ENCODE results near the gene RAB11B. TPM values are rescaled to one million over a fixed set of nuclear protein-coding genes. Genes with fewer than 3 reads are reported as not detected.
A peak's percentile ranks its signal among the peaks of the same experiment; 100 is the strongest.
"Not testable (repeated sequence)": the region's sequence is repeated elsewhere in the genome, so short reads cannot be mapped to it uniquely, and the experiment has no call there.

Gene RAB11B
- total and polyA plus RNA-seq, 8 donors = 47.7 to 116 (median 79.4) TPM

- WGBS, 5 donors = 31 to 38% (median 37%) methylated on average over 11 of the region's 11 CpGs
- Histone ChIP-seq H3K27me3 (peaks cover 0 to 65% (median 15%) of the 10 kb centered on the region in 3 donors), H3K4me3 (peak overlapping the region; percentile 49 to 53 (median 52)), H3K9me3 (no peaks in the 10 kb centered on the region), H3K4me1 (peaks cover 10 to 24% (median 14%) of the 10 kb centered on the region in 4 donors), H3K27ac (peak overlapping the region in 1 of 5 donors; percentile 33), H3K36me3 (no peaks in the 10 kb centered on the region)
- DNase-seq = no peak
- TF ChIP-seq EP300 (IDR thresholded peaks at IDR 0.05) (no peak), CTCF (IDR thresholded peaks at IDR 0.05) (no peak), POLR2A (IDR thresholded peaks at IDR 0.05) (no peak), POLR2AphosphoS5 (IDR thresholded peaks at IDR 0.05) (no peak)
- intact Hi-C loops (cut with DNase I; ENCODE audit: low total_unique reads) = no loop called here
Observed at GRCh38 chr19:8343483-8343844, 46.7 kb upstream of the RAB11B start.

DNA sequence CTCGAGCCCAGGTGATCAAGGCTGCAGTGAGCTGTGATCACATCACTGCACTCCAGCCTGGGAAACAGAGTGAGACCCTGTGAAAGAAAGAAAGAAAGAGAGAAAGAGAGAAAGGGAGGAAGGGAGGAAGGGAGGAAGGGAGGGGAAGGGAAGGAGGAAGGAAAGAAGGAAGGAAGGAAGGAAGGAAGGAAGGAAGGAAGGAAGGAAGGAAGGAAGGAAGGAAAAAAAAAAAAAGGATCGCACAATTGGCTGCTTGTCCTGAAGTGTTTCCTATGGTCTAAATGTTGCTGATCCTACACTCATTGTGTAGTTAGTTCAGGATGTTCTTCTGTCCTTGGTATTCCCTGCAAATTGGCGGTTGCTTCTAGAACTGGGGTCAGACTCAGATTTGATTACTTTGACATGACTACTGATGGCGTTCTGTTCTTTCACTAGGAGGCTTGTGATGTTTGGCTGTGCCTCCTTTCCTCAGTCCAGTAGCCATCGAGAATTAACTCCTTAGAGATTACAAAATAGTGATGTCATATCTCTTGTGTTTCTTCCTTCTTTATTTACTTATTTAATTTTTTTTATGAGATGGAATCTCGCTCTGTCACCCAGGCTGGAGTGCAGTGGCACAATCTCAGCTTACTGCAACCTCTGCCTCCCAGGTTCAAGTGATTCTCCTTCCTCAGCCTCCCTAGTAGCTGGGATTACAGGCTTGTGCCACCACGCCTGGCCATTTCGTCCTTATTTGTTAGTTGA lies 40.4 kb upstream of the RAB11B start:
- H3K4me3 ChIP-seq; H3K36me3 ChIP-seq; H3K9me3 ChIP-seq; DNase-seq; intact Hi-C loops (cut with DNase I; ENCODE audit: low total_unique reads); H3K27ac ChIP-seq: not testable (repeated sequence)
- H3K27me3 ChIP-seq = peaks cover 0 to 30% (median 0%) of the 10 kb centered on the region in 3 donors
- peaks cover 14 to 32% (median 24%) of the 10 kb centered on the region in 4 donors for H3K4me1 ChIP-seq
- 67 to 72% (median 69%) methylated on average over 8 of the region's 8 CpGs for WGBS, 5 donors

GRCh38 chr19:8352134-8352827 lies 37.9 kb upstream of the RAB11B start:
- intact Hi-C loops (cut with DNase I; ENCODE audit: low total_unique reads) = no loop called here

DNA sequence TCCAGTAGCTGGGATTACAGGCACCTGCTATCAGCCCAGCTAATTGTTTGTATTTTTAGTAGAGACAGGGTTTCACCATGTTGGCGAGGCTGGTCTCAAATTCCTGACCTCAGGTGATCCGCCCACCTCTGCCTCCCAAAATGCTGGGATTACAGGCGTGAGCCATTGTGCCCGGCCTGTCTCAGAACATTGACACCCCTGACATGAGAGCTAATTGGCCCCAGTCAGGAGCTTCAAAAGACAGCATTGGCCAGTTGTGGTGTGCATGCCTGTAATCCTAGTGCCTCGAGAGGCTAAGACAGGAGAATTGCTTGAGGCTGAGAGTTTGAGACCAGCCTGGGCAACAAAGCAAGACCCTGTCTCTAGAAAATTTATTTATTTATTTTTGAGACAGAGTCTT lies 37.3 kb upstream of the RAB11B start:
- 25 to 54% (median 38%) methylated on average over 2 to 5 of the region's 5 CpGs; no CpG with 5 or more reads in 1 of the 5 donors for WGBS, 5 donors
- H3K9me3 ChIP-seq; H3K36me3 ChIP-seq; intact Hi-C loops (cut with DNase I; ENCODE audit: low total_unique reads); H3K4me3 ChIP-seq; DNase-seq: not testable (repeated sequence)
- peaks cover 20 to 42% (median 35%) of the 10 kb centered on the region in 4 donors for H3K4me1 ChIP-seq
- H3K27ac ChIP-seq = peak overlapping the region in 2 of 5 donors; percentile 20 to 29
- peaks cover 0 to 20% (median 0%) of the 10 kb centered on the region in 3 donors for H3K27me3 ChIP-seq

More at GRCh38 chr19:8352134-8352827, 37.9 kb upstream of the RAB11B start:
- Histone ChIP-seq H3K36me3 (no peaks in the 10 kb centered on the region), H3K4me1 (peaks cover 20 to 42% (median 36%) of the 10 kb centered on the region in 4 donors), H3K27me3 (peaks cover 0 to 20% (median 0%) of the 10 kb centered on the region in 3 donors), H3K4me3 (no peak overlapping the region), H3K9me3 (no peaks in the 10 kb centered on the region), H3K27ac (peak overlapping the region in 2 of 5 donors; percentile 20 to 29)
- no peak for TF ChIP-seq EP300 (IDR thresholded peaks at IDR 0.05)
- TF ChIP-seq CTCF (IDR thresholded peaks at IDR 0.05) = no peak
- TF ChIP-seq POLR2A (IDR thresholded peaks at IDR 0.05) = no peak
- no peak for TF ChIP-seq POLR2AphosphoS5 (IDR thresholded peaks at IDR 0.05)
- 12 to 36% (median 27%) methylated on average over 7 to 10 of the region's 10 CpGs for WGBS, 5 donors
- DNase-seq = peak in 1 of 2 donors; percentile 37

- no peak for DNase-seq
- WGBS, 5 donors = 57 to 69% (median 64%) methylated on average over 6 of the region's 6 CpGs
- Histone ChIP-seq H3K4me1 (peaks cover 20 to 42% (median 34%) of the 10 kb centered on the region in 4 donors), H3K4me3 (no peak overlapping the region), H3K9me3 (no peaks in the 10 kb centered on the region), H3K27me3 (peaks cover 0 to 15% (median 0%) of the 10 kb centered on the region in 3 donors), H3K36me3 (no peaks in the 10 kb centered on the region), H3K27ac (peak overlapping the region; percentile 7 to 69 (median 57))
- intact Hi-C loops (cut with DNase I; ENCODE audit: low total_unique reads) = loop anchor here (5.0 kb wide), 1 partner anchor 36 kb away; the partner anchor contains the start of gene RAB11B
- TF ChIP-seq CTCF (IDR thresholded peaks at IDR 0.05) (no peak), POLR2AphosphoS5 (IDR thresholded peaks at IDR 0.05) (peak in 2 of 3 donors; percentile 41 to 82)
Observed at GRCh38 chr19:8355631-8356402, 34.3 kb upstream of the RAB11B start.

All from stomach (tissue), 9 donors.